ENCODE data around the gene ZNF672.
"Not testable (repeated sequence)": the region's sequence is repeated elsewhere in the genome, so short reads cannot be mapped to it uniquely, and the experiment has no call there.

Gene ZNF672

GRCh38 chr1:248860007-248860406 lies 22.0 kb downstream of the ZNF672 start:
- H3K27me3 ChIP-seq (ENCODE audit: insufficient read depth, low read length): peaks cover 46% of the 10 kb centered on the region
- H3K9me3 ChIP-seq (ENCODE audit: insufficient read depth, low read depth, low read length): no peaks in the 10 kb centered on the region
- peaks cover 13% of the 10 kb centered on the region for H3K36me3 ChIP-seq (ENCODE audit: insufficient read depth, low read depth, low read length)
- peaks cover 5% of the 10 kb centered on the region; the same call in 1 of the 2 replicates for H3K4me1 ChIP-seq (ENCODE audit: insufficient read depth, low read length)
- H3K27ac ChIP-seq (ENCODE audit: low read length): no peak overlapping the region
- no peak overlapping the region for H3K4me3 ChIP-seq (ENCODE audit: low read length)
- no peak overlapping the region for H3K9ac ChIP-seq (ENCODE audit: low read depth, low read length)

- Histone ChIP-seq H3K9ac (ENCODE audit: low read depth, low read length) (no peak overlapping the region), H3K27ac (ENCODE audit: low read length) (no peak overlapping the region), H3K4me1 (ENCODE audit: insufficient read depth, low read length) (peaks cover 5% of the 10 kb centered on the region; the same call in 1 of the 2 replicates)
Observed at GRCh38 chr1:248861616-248862015, 23.6 kb downstream of the ZNF672 start.

GRCh38 chr1:248862695-248862997 lies 24.6 kb downstream of the ZNF672 start:
- Histone ChIP-seq H3K9ac (ENCODE audit: low read depth, low read length) (peak overlapping the region; percentile 74; the same call in 1 of the 2 replicates), H3K36me3 (ENCODE audit: insufficient read depth, low read depth, low read length) (no peaks in the 10 kb centered on the region), H3K4me3 (ENCODE audit: low read length) (peak overlapping the region; percentile 78), H3K4me1 (ENCODE audit: insufficient read depth, low read length) (peaks cover 5% of the 10 kb centered on the region; the same call in 1 of the 2 replicates), H3K27ac (ENCODE audit: low read length) (no peak overlapping the region), H3K27me3 (ENCODE audit: insufficient read depth, low read length) (peaks cover 54% of the 10 kb centered on the region), H3K9me3 (ENCODE audit: insufficient read depth, low read depth, low read length) (no peaks in the 10 kb centered on the region)

More at GRCh38 chr1:248861616-248862015, 23.6 kb downstream of the ZNF672 start:
- Histone ChIP-seq H3K27me3 (ENCODE audit: insufficient read depth, low read length) (peaks cover 54% of the 10 kb centered on the region), H3K4me3 (ENCODE audit: low read length) (no peak overlapping the region), H3K9me3 (ENCODE audit: insufficient read depth, low read depth, low read length) (no peaks in the 10 kb centered on the region), H3K36me3 (ENCODE audit: insufficient read depth, low read depth, low read length) (no peaks in the 10 kb centered on the region)

GRCh38 chr1:248862998-248863881 lies 25.2 kb downstream of the ZNF672 start:
- no peak overlapping the region for H3K27ac ChIP-seq (ENCODE audit: low read length)
- peak overlapping the region; percentile 74; the same call in 1 of the 2 replicates for H3K9ac ChIP-seq (ENCODE audit: low read depth, low read length)

GRCh38 chr1:248871837-248872401 lies 33.9 kb downstream of the ZNF672 start:
- Histone ChIP-seq H3K27me3 (ENCODE audit: insufficient read depth, low read length) (no peaks in the 10 kb centered on the region), H3K36me3 (ENCODE audit: insufficient read depth, low read depth, low read length) (no peaks in the 10 kb centered on the region), H3K9ac (ENCODE audit: low read depth, low read length) (no peak overlapping the region), H3K4me3 (ENCODE audit: low read length) (peak overlapping the region; percentile 99; the same call in 1 of the 2 replicates), H3K27ac (ENCODE audit: low read length) (no peak overlapping the region), H3K9me3 (ENCODE audit: insufficient read depth, low read depth, low read length) (no peaks in the 10 kb centered on the region), H3K4me1 (ENCODE audit: insufficient read depth, low read length) (no peaks in the 10 kb centered on the region)

More at GRCh38 chr1:248862998-248863881, 25.2 kb downstream of the ZNF672 start:
- H3K27me3 ChIP-seq (ENCODE audit: insufficient read depth, low read length): peaks cover 54% of the 10 kb centered on the region
- no peaks in the 10 kb centered on the region for H3K36me3 ChIP-seq (ENCODE audit: insufficient read depth, low read depth, low read length)
- H3K9me3 ChIP-seq (ENCODE audit: insufficient read depth, low read depth, low read length): no peaks in the 10 kb centered on the region
- peak overlapping the region; percentile 78 for H3K4me3 ChIP-seq (ENCODE audit: low read length)
- peaks cover 5% of the 10 kb centered on the region; the same call in 1 of the 2 replicates for H3K4me1 ChIP-seq (ENCODE audit: insufficient read depth, low read length)

GRCh38 chr1:248872752-248873408 lies 34.9 kb downstream of the ZNF672 start:
- H3K4me1 ChIP-seq (ENCODE audit: insufficient read depth, low read length): no peaks in the 10 kb centered on the region
- peak overlapping the region; percentile 99 for H3K4me3 ChIP-seq (ENCODE audit: low read length)
- H3K27ac ChIP-seq (ENCODE audit: low read length): no peak overlapping the region
- H3K9ac ChIP-seq (ENCODE audit: low read depth, low read length): peak overlapping the region; percentile 87
- H3K27me3 ChIP-seq (ENCODE audit: insufficient read depth, low read length): no peaks in the 10 kb centered on the region
- H3K36me3 ChIP-seq (ENCODE audit: insufficient read depth, low read depth, low read length): no peaks in the 10 kb centered on the region
- H3K9me3 ChIP-seq (ENCODE audit: insufficient read depth, low read depth, low read length): no peaks in the 10 kb centered on the region

GRCh38 chr1:248873409-248873992 lies 35.5 kb downstream of the ZNF672 start:
- Histone ChIP-seq H3K4me1 (ENCODE audit: insufficient read depth, low read length) (no peaks in the 10 kb centered on the region), H3K9me3 (ENCODE audit: insufficient read depth, low read depth, low read length) (no peaks in the 10 kb centered on the region), H3K9ac (ENCODE audit: low read depth, low read length) (peak overlapping the region; percentile 87), H3K27ac (ENCODE audit: low read length) (no peak overlapping the region), H3K4me3 (ENCODE audit: low read length) (peak overlapping the region; percentile 99), H3K27me3 (ENCODE audit: insufficient read depth, low read length) (no peaks in the 10 kb centered on the region), H3K36me3 (ENCODE audit: insufficient read depth, low read depth, low read length) (no peaks in the 10 kb centered on the region)

- Histone ChIP-seq H3K9me3 (ENCODE audit: insufficient read depth, low read depth, low read length) (no peaks in the 10 kb centered on the region), H3K27me3 (ENCODE audit: insufficient read depth, low read length) (no peaks in the 10 kb centered on the region), H3K27ac (ENCODE audit: low read length) (no peak overlapping the region), H3K4me1 (ENCODE audit: insufficient read depth, low read length) (no peaks in the 10 kb centered on the region), H3K36me3 (ENCODE audit: insufficient read depth, low read depth, low read length) (no peaks in the 10 kb centered on the region), H3K4me3 (ENCODE audit: low read length) (peak overlapping the region; percentile 99), H3K9ac (ENCODE audit: low read depth, low read length) (peak overlapping the region; percentile 66; the same call in 1 of the 2 replicates)
Observed at GRCh38 chr1:248873993-248874533, 36.0 kb downstream of the ZNF672 start.

- Histone ChIP-seq H3K36me3 (ENCODE audit: insufficient read depth, low read depth, low read length) (no peaks in the 10 kb centered on the region), H3K9ac (ENCODE audit: low read depth, low read length) (no peak overlapping the region), H3K27ac (ENCODE audit: low read length) (no peak overlapping the region), H3K4me1 (ENCODE audit: insufficient read depth, low read length) (peaks cover 6% of the 10 kb centered on the region; the same call in 1 of the 2 replicates), H3K9me3 (ENCODE audit: insufficient read depth, low read depth, low read length) (no peaks in the 10 kb centered on the region), H3K27me3 (ENCODE audit: insufficient read depth, low read length) (no peaks in the 10 kb centered on the region), H3K4me3 (ENCODE audit: low read length) (no peak overlapping the region)
Observed at GRCh38 chr1:248881261-248881660, 43.2 kb downstream of the ZNF672 start.

- not testable (repeated sequence) for H3K27me3 ChIP-seq (ENCODE audit: insufficient read depth, low read length); H3K9ac ChIP-seq (ENCODE audit: low read depth, low read length); H3K4me3 ChIP-seq (ENCODE audit: low read length)
Observed at GRCh38 chr1:248882427-248882826, 44.4 kb downstream of the ZNF672 start.

GRCh38 chr1:248884632-248885295 lies 46.7 kb downstream of the ZNF672 start:
- H3K9ac ChIP-seq (ENCODE audit: low read depth, low read length): no peak overlapping the region
- H3K4me1 ChIP-seq (ENCODE audit: insufficient read depth, low read length): peaks cover 8% of the 10 kb centered on the region; the same call in 1 of the 2 replicates
- no peaks in the 10 kb centered on the region for H3K36me3 ChIP-seq (ENCODE audit: insufficient read depth, low read depth, low read length)
- H3K4me3 ChIP-seq (ENCODE audit: low read length): no peak overlapping the region
- no peaks in the 10 kb centered on the region for H3K27me3 ChIP-seq (ENCODE audit: insufficient read depth, low read length)
- no peaks in the 10 kb centered on the region for H3K9me3 ChIP-seq (ENCODE audit: insufficient read depth, low read depth, low read length)
- H3K27ac ChIP-seq (ENCODE audit: low read length): no peak overlapping the region

More at GRCh38 chr1:248882427-248882826, 44.4 kb downstream of the ZNF672 start:
- not testable (repeated sequence) for H3K36me3 ChIP-seq (ENCODE audit: insufficient read depth, low read depth, low read length); H3K9me3 ChIP-seq (ENCODE audit: insufficient read depth, low read depth, low read length); H3K4me1 ChIP-seq (ENCODE audit: insufficient read depth, low read length); H3K27ac ChIP-seq (ENCODE audit: low read length)
